Colonic mucosa (tissue), 4 donors: ENCODE data around the gene CRYBG1. TPM values are rescaled to one million over a fixed set of nuclear protein-coding genes. Genes with fewer than 3 reads are reported as not detected.
"Not testable (repeated sequence)": the region's sequence is repeated elsewhere in the genome, so short reads cannot be mapped to it uniquely, and the experiment has no call there.

ENCODE experiments used
- DNase-seq: peaks from one replicate; pipeline ENCODE4 v3.0.0-alpha.2; 2020
- H3K27ac ChIP-seq: fragments of 200-600 bp; one replicate; pipeline ENCODE4 v1.8.0; 2021
- H3K27me3 ChIP-seq: fragments of 200-600 bp; one replicate; pipeline ENCODE4 v1.8.0; 2021
- H3K36me3 ChIP-seq: fragments of 200-600 bp; one replicate; pipeline ENCODE4 v1.8.0; 2021
- H3K4me1 ChIP-seq: fragments of 200-600 bp; one replicate; pipeline ENCODE4 v1.8.0; 2021; ENCODE audit warnings: mild to moderate bottlenecking
- H3K4me3 ChIP-seq: fragments of 200-600 bp; one replicate; pipeline ENCODE4 v1.8.0; 2021
- H3K9ac ChIP-seq, 2 donors: one replicate each; pipeline ENCODE4 v1.7.0; 2013; ENCODE audit warnings: control low read depth in 2 of 2, low read depth in 2 of 2, low read length in 2 of 2
- H3K9me3 ChIP-seq: fragments of 200-600 bp; one replicate; pipeline ENCODE4 v1.8.0; 2021
- CTCF ChIP-seq: fragments of 200-600 bp; IDR thresholded peaks from one replicate; pipeline ENCODE4 v1.8.0; 2022; ENCODE audit warnings: antibody characterized with exemption, mild to moderate bottlenecking
- intact Hi-C: fragments of 100-400 bp; cut with DNase I; formaldehyde crosslinking; loops from one replicate; pipeline ENCODE4 v1.14.1; 2022
- total RNA-seq, 2 donors: library from RNA; stranded (reverse); fragmentation: NEBNext Ultra II Directional in 1 of 2; extraction: Animal tissue kit (Norgen Biotek cat#: 25700) in 1 of 2; gene quantifications; one replicate each; pipeline ENCODE4 v1.2.1, GENCODE V29; 2021
- donor health status: healthy.
- donor health status: DM: no; HTN: no; CAD: no.
- donor health status: DM: no; HTN: no; CAD: no.

The CRYBG1 gene
- total RNA-seq, 2 donors from 2014 or later = 80.5 to 102 TPM

DNA sequence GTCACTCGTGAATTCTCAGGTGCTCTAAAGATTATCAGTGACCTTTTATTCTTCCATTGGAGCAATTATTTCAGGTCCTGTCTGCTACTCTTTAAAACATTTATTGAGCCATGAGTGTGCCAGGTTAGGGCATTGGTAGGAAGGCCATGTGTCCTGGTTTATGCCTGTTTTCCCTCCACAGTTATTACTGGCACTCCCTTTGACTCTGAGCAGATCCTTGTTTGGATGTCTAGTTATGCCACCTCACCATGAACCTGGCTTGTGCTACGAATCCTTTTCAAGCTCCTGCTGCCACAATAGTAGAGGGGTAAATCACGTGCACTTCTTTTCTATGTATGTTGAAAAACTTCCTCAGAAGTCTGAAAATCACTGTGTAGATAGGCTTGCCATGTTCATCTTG lies 27.4 kb downstream of the CRYBG1 start:
- TF ChIP-seq CTCF = no peak
- intact Hi-C loops = no loop called here
- H3K27ac ChIP-seq = no peak overlapping the region

DNA sequence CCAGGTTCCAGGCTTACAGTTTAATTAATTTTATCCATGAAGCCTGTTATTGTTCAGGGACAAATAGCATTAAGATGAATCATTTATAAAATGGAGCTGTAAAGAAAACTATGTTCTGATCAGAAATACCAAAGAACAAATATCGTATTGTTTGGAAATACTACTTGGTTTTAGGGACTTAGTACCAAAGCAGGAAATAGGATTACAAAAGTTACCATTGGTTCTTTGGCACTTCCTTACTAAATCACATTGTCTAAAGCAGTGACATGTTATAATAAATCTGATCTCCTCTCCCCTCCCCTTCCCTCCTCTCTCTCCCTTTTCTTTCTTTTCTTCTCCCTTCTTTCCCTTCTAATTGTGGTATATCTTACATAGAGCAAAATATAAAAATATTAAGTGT lies 29.6 kb downstream of the CRYBG1 start:
- no peak overlapping the region for H3K9ac ChIP-seq
- intact Hi-C loops = no loop called here
- H3K27me3 ChIP-seq = no peaks in the 10 kb centered on the region
- no peak overlapping the region for H3K27ac ChIP-seq
- no peak for DNase-seq
- no peak overlapping the region for H3K4me3 ChIP-seq
- no peaks in the 10 kb centered on the region for H3K36me3 ChIP-seq
- TF ChIP-seq CTCF = no peak
- H3K9me3 ChIP-seq = no peaks in the 10 kb centered on the region
- H3K4me1 ChIP-seq = no peaks in the 10 kb centered on the region

More for the DNA sequence above, 27.4 kb downstream of the CRYBG1 start:
- Histone ChIP-seq H3K4me3 (no peak overlapping the region), H3K4me1 (no peaks in the 10 kb centered on the region), H3K36me3 (no peaks in the 10 kb centered on the region), H3K9me3 (no peaks in the 10 kb centered on the region), H3K9ac (no peak overlapping the region), H3K27me3 (no peaks in the 10 kb centered on the region)
- DNase-seq = no peak

GRCh38 chr6:106396426-106397220 lies 36.1 kb downstream of the CRYBG1 start:
- Histone ChIP-seq H3K4me3 (no peak overlapping the region), H3K27ac (no peak overlapping the region), H3K9ac (no peak overlapping the region), H3K4me1 (no peaks in the 10 kb centered on the region), H3K36me3 (no peaks in the 10 kb centered on the region), H3K9me3 (no peaks in the 10 kb centered on the region), H3K27me3 (no peaks in the 10 kb centered on the region)
- intact Hi-C loops = no loop called here
- no peak for DNase-seq
- TF ChIP-seq CTCF = no peak

- intact Hi-C loops = no loop called here
- no peak for DNase-seq
- H3K27me3 ChIP-seq = no peaks in the 10 kb centered on the region
- no peaks in the 10 kb centered on the region for H3K9me3 ChIP-seq
- H3K9ac ChIP-seq = no peak overlapping the region
- no peaks in the 10 kb centered on the region for H3K4me1 ChIP-seq
- TF ChIP-seq CTCF = no peak
- H3K27ac ChIP-seq = no peak overlapping the region
- no peaks in the 10 kb centered on the region for H3K36me3 ChIP-seq
- H3K4me3 ChIP-seq = no peak overlapping the region
Observed at GRCh38 chr6:106397431-106397830, 36.9 kb downstream of the CRYBG1 start.

GRCh38 chr6:106398621-106399020 lies 38.1 kb downstream of the CRYBG1 start:
- TF ChIP-seq CTCF = no peak
- H3K4me1 ChIP-seq = no peaks in the 10 kb centered on the region
- H3K27me3 ChIP-seq = no peaks in the 10 kb centered on the region

GRCh38 chr6:106405044-106405443 lies 44.5 kb downstream of the CRYBG1 start:
- H3K27me3 ChIP-seq, H3K9ac ChIP-seq, H3K4me3 ChIP-seq, intact Hi-C loops, DNase-seq, H3K4me1 ChIP-seq, H3K36me3 ChIP-seq, H3K9me3 ChIP-seq, H3K27ac ChIP-seq: not testable (repeated sequence)

More at GRCh38 chr6:106398621-106399020, 38.1 kb downstream of the CRYBG1 start:
- intact Hi-C loops = no loop called here
- Histone ChIP-seq H3K27ac (no peak overlapping the region), H3K4me3 (no peak overlapping the region), H3K36me3 (no peaks in the 10 kb centered on the region), H3K9me3 (no peaks in the 10 kb centered on the region), H3K9ac (no peak overlapping the region)
- DNase-seq = no peak
